WI38 (cell line): ENCODE results near the gene PCDHB16.
A peak's percentile ranks its signal among the peaks of the same experiment; 100 is the strongest.
"Not testable (repeated sequence)": the region's sequence is repeated elsewhere in the genome, so short reads cannot be mapped to it uniquely, and the experiment has no call there.

ENCODE experiments used
- H3K4me3 ChIP-seq: 2 replicates; pipeline ENCODE4 v1.5.1; 2011; ENCODE audit warnings: low read depth, mild to moderate bottlenecking, control low read depth, low read length
- TF ChIP-seq, protein P1 (sequence below): IDR thresholded peaks from 2 replicates; pipeline ENCODE4 v1.5.1; 2012; ENCODE audit warnings: low read depth, mild to moderate bottlenecking, control low read depth, low read length

PCDHB16 gene

DNA sequence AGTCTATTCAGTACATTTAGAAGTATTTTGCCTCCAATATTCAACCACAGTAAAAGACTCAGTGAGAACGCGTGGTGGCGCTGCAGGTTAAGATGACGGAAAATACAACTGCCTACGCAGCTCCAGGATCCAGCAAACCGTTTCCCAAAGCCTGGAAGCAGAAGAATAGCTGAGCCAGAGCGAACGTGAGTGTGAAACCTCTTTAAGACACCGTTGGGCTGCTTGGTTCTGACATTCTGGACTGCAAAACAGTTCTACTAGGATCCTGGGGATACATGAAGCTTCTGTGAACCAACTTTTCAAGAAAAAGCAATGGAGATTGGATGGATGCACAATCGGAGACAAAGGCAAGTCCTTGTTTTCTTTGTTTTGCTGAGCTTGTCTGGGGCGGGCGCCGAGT is at the start of gene PCDHB16:
Gene PCDHB16 (plus strand): TSS at position 140 of the 400 bp plus-strand sequence. CDS start 173 bp downstream, at position 313.
- TF ChIP-seq, protein P1, sequence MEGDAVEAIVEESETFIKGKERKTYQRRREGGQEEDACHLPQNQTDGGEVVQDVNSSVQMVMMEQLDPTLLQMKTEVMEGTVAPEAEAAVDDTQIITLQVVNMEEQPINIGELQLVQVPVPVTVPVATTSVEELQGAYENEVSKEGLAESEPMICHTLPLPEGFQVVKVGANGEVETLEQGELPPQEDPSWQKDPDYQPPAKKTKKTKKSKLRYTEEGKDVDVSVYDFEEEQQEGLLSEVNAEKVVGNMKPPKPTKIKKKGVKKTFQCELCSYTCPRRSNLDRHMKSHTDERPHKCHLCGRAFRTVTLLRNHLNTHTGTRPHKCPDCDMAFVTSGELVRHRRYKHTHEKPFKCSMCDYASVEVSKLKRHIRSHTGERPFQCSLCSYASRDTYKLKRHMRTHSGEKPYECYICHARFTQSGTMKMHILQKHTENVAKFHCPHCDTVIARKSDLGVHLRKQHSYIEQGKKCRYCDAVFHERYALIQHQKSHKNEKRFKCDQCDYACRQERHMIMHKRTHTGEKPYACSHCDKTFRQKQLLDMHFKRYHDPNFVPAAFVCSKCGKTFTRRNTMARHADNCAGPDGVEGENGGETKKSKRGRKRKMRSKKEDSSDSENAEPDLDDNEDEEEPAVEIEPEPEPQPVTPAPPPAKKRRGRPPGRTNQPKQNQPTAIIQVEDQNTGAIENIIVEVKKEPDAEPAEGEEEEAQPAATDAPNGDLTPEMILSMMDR, result peak; percentile 31
- H3K4me3 ChIP-seq, result peak within 1 kb of the TSS; percentile 52

DNA sequence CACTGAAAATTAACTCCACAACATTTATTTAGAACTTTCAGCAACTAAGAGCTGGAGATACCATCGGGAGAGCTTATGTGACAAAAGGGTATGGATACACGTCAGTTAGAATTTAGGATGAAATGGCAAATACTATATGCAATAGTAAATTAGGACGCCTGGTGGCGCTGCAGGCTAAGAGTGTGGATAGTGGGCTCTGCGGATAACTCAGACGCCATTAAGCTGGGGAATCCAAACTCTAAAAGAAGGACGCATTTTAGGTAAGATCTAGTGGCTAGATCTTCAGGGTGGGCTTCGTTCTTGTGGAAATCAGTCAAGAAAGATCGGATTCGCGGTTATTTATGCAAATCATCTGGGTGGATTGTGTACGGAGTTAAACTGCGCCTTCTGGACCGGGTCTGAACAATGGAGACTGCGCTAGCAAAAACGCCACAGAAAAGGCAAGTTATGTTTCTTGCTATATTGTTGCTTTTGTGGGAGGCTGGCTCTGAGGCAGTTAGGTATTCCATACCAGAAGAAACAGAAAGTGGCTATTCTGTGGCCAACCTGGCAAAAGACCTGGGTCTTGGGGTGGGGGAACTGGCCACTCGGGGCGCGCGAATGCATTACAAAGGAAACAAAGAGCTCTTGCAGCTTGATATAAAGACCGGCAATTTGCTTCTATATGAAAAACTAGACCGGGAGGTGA is 47.0 kb upstream of the PCDHB16 start, which contains the start of gene PCDHB5:
Gene PCDHB5 (plus strand): TSS at position 177 of the 688 bp plus-strand sequence. CDS start 229 bp downstream, at position 406.
- peak within 1 kb of the TSS; percentile 39 for H3K4me3 ChIP-seq
- TF ChIP-seq, protein P1, result peak; percentile 12; the same call in 1 of the 2 replicates

DNA sequence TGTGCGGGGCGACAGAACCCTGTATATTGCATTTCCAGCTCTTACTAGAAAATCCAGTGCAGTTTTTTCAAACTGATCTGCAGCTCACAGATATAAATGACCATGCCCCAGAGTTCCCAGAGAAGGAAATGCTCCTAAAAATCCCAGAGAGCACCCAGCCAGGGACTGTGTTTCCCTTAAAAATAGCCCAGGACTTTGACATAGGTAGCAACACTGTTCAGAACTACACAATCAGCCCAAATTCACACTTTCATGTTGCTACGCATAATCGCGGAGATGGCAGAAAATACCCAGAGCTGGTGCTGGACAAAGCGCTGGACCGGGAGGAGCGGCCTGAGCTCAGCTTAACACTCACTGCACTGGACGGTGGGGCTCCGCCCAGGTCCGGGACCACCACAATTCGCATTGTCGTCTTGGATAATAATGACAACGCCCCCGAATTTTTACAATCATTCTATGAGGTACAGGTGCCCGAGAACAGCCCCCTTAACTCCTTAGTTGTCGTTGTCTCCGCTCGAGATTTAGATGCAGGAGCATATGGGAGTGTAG is 46.4 kb upstream of the PCDHB16 start:
- H3K4me3 ChIP-seq, result peak overlapping the region; percentile 39; the same call in 1 of the 2 replicates
- TF ChIP-seq, protein P1, result no peak

DNA sequence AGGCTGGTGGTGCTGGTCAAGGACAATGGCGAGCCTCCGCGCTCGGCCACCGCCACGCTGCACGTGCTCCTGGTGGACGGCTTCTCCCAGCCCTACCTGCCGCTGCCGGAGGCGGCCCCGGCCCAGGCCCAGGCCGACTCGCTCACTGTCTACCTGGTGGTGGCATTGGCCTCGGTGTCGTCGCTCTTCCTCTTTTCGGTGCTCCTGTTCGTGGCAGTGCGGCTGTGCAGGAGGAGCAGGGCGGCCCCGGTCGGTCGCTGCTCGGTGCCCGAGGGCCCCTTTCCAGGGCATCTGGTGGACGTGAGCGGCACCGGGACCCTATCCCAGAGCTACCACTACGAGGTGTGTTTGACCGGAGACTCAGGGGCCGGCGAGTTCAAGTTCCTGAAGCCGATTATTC is 44.8 kb upstream of the PCDHB16 start:
- not testable (repeated sequence) for H3K4me3 ChIP-seq

DNA sequence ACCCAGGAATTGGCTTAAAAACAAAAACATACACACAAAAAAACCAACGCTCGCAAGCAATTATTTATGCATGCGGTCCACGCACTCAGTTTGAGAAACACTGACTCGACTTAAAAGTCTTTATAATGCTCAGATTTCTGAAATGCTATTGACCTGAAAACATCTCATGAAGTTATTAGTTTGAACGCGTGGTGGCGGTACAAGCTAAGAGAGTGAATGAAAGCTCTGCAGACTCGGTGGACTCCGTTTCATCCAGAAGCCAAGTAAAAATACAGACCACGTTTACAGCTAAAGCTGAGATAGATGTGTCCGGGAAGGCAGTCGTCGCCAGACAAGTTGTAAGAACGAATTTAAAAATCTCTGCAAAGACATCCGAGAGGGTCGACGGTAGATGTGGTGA is 32.4 kb upstream of the PCDHB16 start, which contains the start of gene PCDHB6:
Gene PCDHB6 (plus strand): TSS at position 246 of the 400 bp plus-strand sequence. CDS start 201 bp downstream, outside the sequence.
- TF ChIP-seq, protein P1, result 0 out of 2 replicates have a peak, but pooled peaks have one; percentile 13
- H3K4me3 ChIP-seq, result peak within 1 kb of the TSS; percentile 34

DNA sequence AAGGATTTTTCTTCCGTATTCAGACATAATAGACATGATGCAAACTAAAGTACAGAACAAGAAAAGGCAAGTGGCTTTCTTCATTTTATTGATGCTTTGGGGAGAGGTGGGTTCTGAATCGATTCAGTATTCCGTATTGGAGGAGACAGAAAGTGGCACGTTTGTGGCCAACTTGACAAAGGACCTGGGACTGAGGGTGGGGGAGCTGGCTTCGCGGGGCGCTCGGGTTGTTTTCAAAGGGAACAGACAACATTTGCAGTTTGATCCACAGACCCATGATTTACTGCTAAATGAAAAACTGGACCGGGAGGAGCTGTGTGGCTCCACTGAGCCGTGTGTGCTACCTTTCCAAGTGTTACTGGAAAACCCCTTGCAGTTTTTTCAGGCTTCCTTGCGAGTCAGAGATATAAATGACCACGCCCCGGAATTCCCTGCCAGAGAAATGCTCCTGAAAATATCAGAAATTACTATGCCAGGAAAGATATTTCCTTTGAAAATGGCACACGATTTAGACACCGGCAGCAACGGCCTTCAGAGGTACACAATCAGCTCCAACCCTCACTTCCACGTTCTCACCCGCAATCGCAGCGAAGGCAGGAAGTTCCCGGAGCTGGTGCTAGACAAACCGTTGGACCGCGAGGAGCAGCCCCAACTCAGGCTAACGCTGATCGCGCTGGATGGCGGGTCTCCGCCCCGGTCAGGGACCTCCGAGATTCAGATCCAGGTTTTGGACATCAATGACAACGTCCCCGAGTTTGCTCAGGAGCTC is 31.8 kb upstream of the PCDHB16 start:
- peak overlapping the region; percentile 34 for H3K4me3 ChIP-seq
- TF ChIP-seq, protein P1, result no peak

DNA sequence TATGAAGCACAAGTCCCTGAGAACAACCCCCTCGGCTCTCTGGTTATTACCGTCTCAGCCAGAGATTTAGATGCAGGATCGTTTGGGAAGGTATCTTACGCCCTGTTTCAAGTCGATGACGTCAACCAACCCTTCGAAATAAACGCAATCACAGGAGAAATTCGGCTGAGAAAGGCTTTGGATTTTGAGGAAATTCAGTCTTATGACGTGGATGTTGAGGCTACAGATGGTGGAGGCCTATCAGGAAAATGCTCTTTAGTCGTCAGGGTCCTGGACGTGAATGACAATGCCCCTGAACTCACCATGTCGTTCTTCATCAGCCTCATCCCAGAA is 31.2 kb upstream of the PCDHB16 start:
- TF ChIP-seq, protein P1, result no peak
- no peak overlapping the region for H3K4me3 ChIP-seq

DNA sequence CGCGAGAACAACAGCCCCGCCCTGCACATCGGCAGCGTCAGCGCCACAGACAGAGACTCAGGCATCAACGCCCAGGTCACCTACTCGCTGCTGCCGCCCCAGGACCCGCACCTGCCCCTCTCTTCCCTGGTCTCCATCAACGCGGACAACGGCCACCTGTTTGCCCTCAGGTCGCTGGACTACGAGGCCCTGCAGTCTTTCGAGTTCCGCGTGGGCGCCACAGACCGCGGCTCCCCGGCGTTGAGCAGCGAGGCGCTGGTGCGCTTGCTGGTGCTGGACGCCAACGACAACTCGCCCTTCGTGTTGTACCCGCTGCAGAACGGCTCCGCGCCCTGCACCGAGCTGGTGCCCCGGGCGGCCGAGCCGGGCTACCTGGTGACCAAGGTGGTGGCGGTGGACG is 30.6 kb upstream of the PCDHB16 start:
- not testable (repeated sequence) for H3K4me3 ChIP-seq

DNA sequence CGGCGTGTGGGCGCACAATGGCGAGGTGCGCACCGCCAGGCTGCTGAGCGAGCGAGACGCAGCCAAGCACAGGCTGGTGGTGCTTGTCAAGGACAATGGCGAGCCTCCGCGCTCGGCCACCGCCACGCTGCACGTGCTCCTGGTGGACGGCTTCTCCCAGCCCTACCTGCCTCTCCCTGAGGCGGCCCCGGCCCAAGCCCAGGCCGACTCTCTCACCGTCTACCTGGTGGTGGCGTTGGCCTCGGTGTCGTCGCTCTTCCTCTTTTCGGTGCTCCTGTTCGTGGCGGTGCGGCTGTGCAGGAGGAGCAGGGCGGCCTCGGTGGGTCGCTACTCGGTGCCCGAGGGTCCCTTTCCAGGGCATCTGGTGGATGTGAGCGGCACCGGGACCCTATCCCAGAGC is 30.1 kb upstream of the PCDHB16 start:
- not testable (repeated sequence) for H3K4me3 ChIP-seq
